Neuronal stem cell (in vitro differentiated cells): ENCODE results near the gene CCDC149.

Experiments
- DNase-seq: peaks from one replicate; pipeline ENCODE4 v3.0.0-alpha.2; 2013; ENCODE audit warnings: low spot score
- H2AFZ ChIP-seq: one replicate; pipeline ENCODE4 v1.6.1; 2013; ENCODE audit warnings: mild to moderate bottlenecking, low read length, inconsistent platforms
- H2AK5ac ChIP-seq: 2 replicates; pipeline ENCODE4 v1.6.1; 2013; ENCODE audit warnings: low read depth, mild to moderate bottlenecking, inconsistent platforms, low read length, moderate library complexity, mixed read lengths
- H2BK120ac ChIP-seq: 2 replicates; pipeline ENCODE4 v1.6.1; 2013; ENCODE audit warnings: low read depth, mild to moderate bottlenecking, inconsistent platforms, low read length, moderate library complexity, mixed read lengths
- H2BK12ac ChIP-seq: one replicate; pipeline ENCODE4 v1.6.1; 2013; ENCODE audit warnings: low read length, inconsistent platforms
- H2BK15ac ChIP-seq: 2 replicates; pipeline ENCODE4 v1.6.1; 2013; ENCODE audit warnings: mild to moderate bottlenecking, low read length, inconsistent platforms, mixed read lengths
- H2BK5ac ChIP-seq: one replicate; pipeline ENCODE4 v1.6.1; 2013; ENCODE audit warnings: inconsistent platforms, mild to moderate bottlenecking, low read length, moderate library complexity
- H3K14ac ChIP-seq: one replicate; pipeline ENCODE4 v1.6.1; 2013; ENCODE audit warnings: low read length, inconsistent platforms
- H3K18ac ChIP-seq: 2 replicates; pipeline ENCODE4 v1.6.1; 2013; ENCODE audit warnings: low read length, inconsistent platforms
- H3K23ac ChIP-seq: 2 replicates; pipeline ENCODE4 v1.6.1; 2013; ENCODE audit warnings: low read depth, mild to moderate bottlenecking, mixed read lengths, low read length, inconsistent platforms; ENCODE audit not compliant: poor library complexity
- H3K27ac ChIP-seq: replicated peaks from 3 replicates; pipeline ENCODE4 v1.5.1; 2013; ENCODE audit warnings: low read length, inconsistent platforms
- H3K27me3 ChIP-seq, 3 experiments: 2 replicates each; pipeline ENCODE4 v1.6.1; 2013; ENCODE audit warnings: low read length in 3 of 3, mild to moderate bottlenecking in 2 of 3, inconsistent platforms in 1 of 3, low read depth in 1 of 3, mixed read lengths in 1 of 3, moderate library complexity in 1 of 3; ENCODE audit not compliant: control insufficient read depth in 3 of 3, insufficient read depth in 3 of 3
- H3K36me3 ChIP-seq, 2 donors: replicated peaks in 1 of 2; 2 replicates each; pipeline ENCODE4 v1.6.1; 2013; ENCODE audit warnings: low read length in 2 of 2; ENCODE audit not compliant: control insufficient read depth in 2 of 2, insufficient read depth in 2 of 2
- H3K4ac ChIP-seq: 2 replicates; pipeline ENCODE4 v1.6.1; 2013; ENCODE audit warnings: inconsistent platforms, mild to moderate bottlenecking, low read length, moderate library complexity
- H3K4me1 ChIP-seq, 2 donors: 1 replicate in 1 of 2; 2 replicates in 1 of 2; pipeline ENCODE4 v1.6.1; 2013; ENCODE audit warnings: low read length in 2 of 2, low read depth in 1 of 2; ENCODE audit not compliant: control insufficient read depth in 2 of 2, insufficient read depth in 1 of 2
- H3K4me2 ChIP-seq: one replicate; pipeline ENCODE4 v1.6.1; 2013; ENCODE audit warnings: mild to moderate bottlenecking, low read length, inconsistent platforms; ENCODE audit not compliant: insufficient read depth, poor library complexity, severe bottlenecking
- H3K4me3 ChIP-seq, 2 donors: 2 replicates each; pipeline ENCODE4 v1.5.1; 2013; ENCODE audit warnings: low read length in 2 of 2, mild to moderate bottlenecking in 2 of 2, inconsistent platforms in 1 of 2, moderate library complexity in 1 of 2
- H3K79me1 ChIP-seq: one replicate; pipeline ENCODE4 v1.6.1; 2013; ENCODE audit warnings: low read depth, mild to moderate bottlenecking, inconsistent platforms, low read length, moderate library complexity
- H3K9ac ChIP-seq: one replicate; pipeline ENCODE4 v1.6.1; 2013; ENCODE audit warnings: mild to moderate bottlenecking, low read depth, low read length, inconsistent platforms; ENCODE audit not compliant: poor library complexity
- H3K9me3 ChIP-seq, 2 donors: replicated peaks in 1 of 2; 2 replicates each; pipeline versions ENCODE3 to v1.6.1; 2013; ENCODE audit warnings: low read length in 2 of 2, mild to moderate bottlenecking in 2 of 2, inconsistent platforms in 1 of 2, low read depth in 1 of 2, mixed read lengths in 1 of 2, moderate library complexity in 1 of 2; ENCODE audit not compliant: control insufficient read depth in 2 of 2, insufficient read depth in 1 of 2
- H4K8ac ChIP-seq: one replicate; pipeline ENCODE4 v1.6.1; 2013; ENCODE audit warnings: low read depth, mild to moderate bottlenecking, inconsistent platforms, low read length, moderate library complexity
- H4K91ac ChIP-seq: one replicate; pipeline ENCODE4 v1.6.1; 2013; ENCODE audit warnings: low read length, low read depth, mild to moderate bottlenecking, inconsistent platforms; ENCODE audit not compliant: poor library complexity
- WGBS, 2 donors: extraction: QIAGEN DNeasy Blood & Tissue Kit; methylation state at CpG; one replicate each; pipeline ENCODE4 v1.1.7; 2013; ENCODE audit warnings: missing lambda C conversion rate in 2 of 2, mixed read lengths in 1 of 2; ENCODE audit not compliant: insufficient read length in 2 of 2, insufficient replicate concordance in 1 of 2; ENCODE audit errors: extremely low coverage in 2 of 2; 5-methylcytosine and 5-hydroxymethylcytosine counted together

The CCDC149 gene

GRCh38 chr4:24896977-24897376 is 15.9 kb downstream of the CCDC149 start:
- Histone ChIP-seq H2BK120ac (no peak overlapping the region), H3K23ac (no peak overlapping the region), H2AFZ (no peak overlapping the region), H4K91ac (no peak overlapping the region), H2BK5ac (no peak overlapping the region), H3K14ac (no peak overlapping the region), H2AK5ac (no peak overlapping the region), H3K4me1 (no peaks in the 10 kb centered on the region), H3K4ac (no peak overlapping the region), H4K8ac (no peak overlapping the region), H3K9ac (no peak overlapping the region), H2BK15ac (no peak overlapping the region), H3K4me2 (no peak overlapping the region), H3K79me1 (no peaks in the 10 kb centered on the region), H3K18ac (no peak overlapping the region), H2BK12ac (no peak overlapping the region), H3K36me3 (no peaks in the 10 kb centered on the region), H3K27ac (no peak overlapping the region), H3K27me3 (no peaks in the 10 kb centered on the region), H3K9me3 (no peaks in the 10 kb centered on the region), H3K4me3 (no peak overlapping the region)
- no peak for DNase-seq
- WGBS, 2 donors: no CpG with 5 or more reads among the region's 5 CpGs

- no peak overlapping the region for H3K4me2 ChIP-seq
- no peaks in the 10 kb centered on the region for H3K79me1 ChIP-seq
- H2BK120ac ChIP-seq: no peak overlapping the region
- H2AFZ ChIP-seq: no peak overlapping the region
- no peaks in the 10 kb centered on the region for H3K27me3 ChIP-seq
- no peak overlapping the region for H3K4ac ChIP-seq
- no peaks in the 10 kb centered on the region for H3K9me3 ChIP-seq
- no peaks in the 10 kb centered on the region for H3K36me3 ChIP-seq
- no peak overlapping the region for H2BK12ac ChIP-seq
- H2AK5ac ChIP-seq: no peak overlapping the region
- no peak overlapping the region for H3K4me3 ChIP-seq
- H4K91ac ChIP-seq: no peak overlapping the region
- H3K9ac ChIP-seq: no peak overlapping the region
- no peak overlapping the region for H2BK5ac ChIP-seq
- H2BK15ac ChIP-seq: no peak overlapping the region
- no CpG with 5 or more reads among the region's 3 CpGs for WGBS, 2 donors
- H3K23ac ChIP-seq: no peak overlapping the region
- no peak overlapping the region for H3K27ac ChIP-seq
- DNase-seq: no peak
- no peak overlapping the region for H3K14ac ChIP-seq
- H3K18ac ChIP-seq: no peak overlapping the region
- H4K8ac ChIP-seq: no peak overlapping the region
- H3K4me1 ChIP-seq: no peaks in the 10 kb centered on the region
Observed at GRCh38 chr4:24896056-24896455, 16.8 kb downstream of the CCDC149 start.

DNA sequence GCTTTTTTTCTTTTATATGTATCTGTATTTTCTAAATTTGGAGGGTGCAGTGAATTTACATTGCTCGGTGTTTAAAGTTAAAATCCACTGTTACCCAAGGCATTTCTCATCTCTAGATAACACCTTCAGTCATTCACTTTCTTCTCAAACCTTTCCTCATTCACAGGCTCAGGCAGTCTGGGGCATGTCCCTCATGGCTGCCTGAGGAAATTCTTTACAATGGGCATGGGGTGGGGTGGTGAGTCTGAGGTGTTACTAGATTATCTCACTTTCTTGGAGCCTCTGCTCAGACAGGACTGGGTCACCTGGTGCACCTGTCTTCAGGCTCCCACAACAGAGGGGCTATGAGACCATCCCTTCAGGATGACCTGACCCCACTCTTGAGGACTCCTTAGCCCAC is 17.4 kb downstream of the CCDC149 start:
- H3K4me1 ChIP-seq: no peaks in the 10 kb centered on the region
- H2BK5ac ChIP-seq: no peak overlapping the region
- no peak overlapping the region for H3K4me2 ChIP-seq
- no peak overlapping the region for H2BK12ac ChIP-seq
- WGBS, 2 donors: no CpG with 5 or more reads among the region's 1 CpG
- no peak for DNase-seq
- H3K79me1 ChIP-seq: no peaks in the 10 kb centered on the region
- no peak overlapping the region for H4K91ac ChIP-seq
- H3K27me3 ChIP-seq: no peaks in the 10 kb centered on the region
- no peak overlapping the region for H3K27ac ChIP-seq
- H3K9me3 ChIP-seq: no peaks in the 10 kb centered on the region
- no peak overlapping the region for H2BK120ac ChIP-seq
- H2BK15ac ChIP-seq: no peak overlapping the region
- no peak overlapping the region for H3K23ac ChIP-seq
- H3K36me3 ChIP-seq: no peaks in the 10 kb centered on the region
- H3K14ac ChIP-seq: no peak overlapping the region
- no peak overlapping the region for H3K4me3 ChIP-seq
- H2AFZ ChIP-seq: no peak overlapping the region
- no peak overlapping the region for H2AK5ac ChIP-seq
- H3K18ac ChIP-seq: no peak overlapping the region
- H3K9ac ChIP-seq: no peak overlapping the region
- H4K8ac ChIP-seq: no peak overlapping the region
- H3K4ac ChIP-seq: no peak overlapping the region

DNA sequence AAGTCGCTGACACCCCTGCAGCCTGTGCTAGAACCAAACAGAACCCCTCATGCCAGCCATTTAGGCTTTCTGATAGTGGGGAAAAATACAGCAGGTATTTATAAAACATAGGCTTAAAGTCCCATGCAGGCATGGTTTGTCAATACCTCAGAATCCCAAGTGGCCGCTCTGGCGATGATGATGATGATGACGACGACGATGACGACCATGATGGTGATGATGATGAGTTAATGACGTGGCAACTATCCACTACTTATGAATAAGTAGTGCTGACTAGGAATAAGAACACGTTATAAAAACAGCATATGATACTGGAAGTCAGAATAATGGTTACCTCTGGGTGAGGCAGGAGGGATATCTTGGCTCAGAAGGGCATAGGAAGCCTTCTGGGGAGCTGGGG is 18.0 kb downstream of the CCDC149 start:
- Histone ChIP-seq H3K27ac (no peak overlapping the region), H2BK5ac (no peak overlapping the region), H4K91ac (no peak overlapping the region), H3K18ac (no peak overlapping the region), H3K9ac (no peak overlapping the region), H2BK12ac (no peak overlapping the region), H2BK120ac (no peak overlapping the region), H3K4ac (no peak overlapping the region), H4K8ac (no peak overlapping the region), H3K23ac (no peak overlapping the region), H3K14ac (no peak overlapping the region), H3K79me1 (no peaks in the 10 kb centered on the region), H2AK5ac (no peak overlapping the region), H3K4me3 (no peak overlapping the region), H3K27me3 (no peaks in the 10 kb centered on the region), H2BK15ac (no peak overlapping the region), H3K4me1 (no peaks in the 10 kb centered on the region), H3K36me3 (no peaks in the 10 kb centered on the region), H3K4me2 (no peak overlapping the region), H3K9me3 (no peaks in the 10 kb centered on the region), H2AFZ (no peak overlapping the region)
- WGBS, 2 donors: no CpG with 5 or more reads among the region's 9 CpGs
- DNase-seq: no peak
